HG02973 (cell line): ENCODE data around the gene CENPU.

ENCODE experiments used
- ATAC-seq: cut with Tn5 transposase; IDR thresholded peaks from one replicate; pipeline ENCODE4 v1.9.1; 2021; ENCODE audit warnings: moderate library complexity; ENCODE audit not compliant: unreplicated experiment

CENPU gene

DNA sequence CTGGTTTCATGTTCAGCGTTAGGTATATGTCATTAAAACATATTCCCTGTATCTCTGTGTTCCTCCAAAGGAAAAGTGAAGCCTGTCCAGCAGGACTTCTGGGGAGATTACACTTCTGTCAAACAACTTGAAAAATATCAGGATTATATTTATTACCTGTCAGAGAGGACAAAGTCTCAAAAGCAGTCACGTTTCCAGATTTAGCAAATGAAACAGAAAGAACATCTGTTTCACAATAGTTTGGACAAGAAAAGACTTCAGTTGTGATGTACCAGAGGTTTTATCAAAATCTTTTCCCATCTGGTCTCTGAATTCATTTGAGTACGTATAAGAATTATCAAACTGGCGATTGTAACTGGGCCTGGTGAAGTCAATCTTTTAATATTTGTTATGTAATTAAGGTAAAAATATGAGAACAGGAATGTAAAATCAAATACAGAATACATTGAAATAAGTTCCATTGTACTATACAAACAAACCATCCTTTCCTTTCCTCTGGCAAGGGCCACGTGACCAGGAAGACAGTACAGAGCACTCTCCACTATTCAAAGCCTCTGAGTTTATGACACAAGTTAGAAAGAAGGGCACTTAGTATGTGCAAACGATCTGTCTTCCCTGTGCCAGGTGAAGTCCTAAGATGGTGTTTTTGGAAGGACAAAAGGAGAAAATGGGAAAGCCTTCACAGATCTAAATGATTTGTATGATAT lies 87.8 kb downstream of the CENPU start:
- no peak for ATAC-seq

DNA sequence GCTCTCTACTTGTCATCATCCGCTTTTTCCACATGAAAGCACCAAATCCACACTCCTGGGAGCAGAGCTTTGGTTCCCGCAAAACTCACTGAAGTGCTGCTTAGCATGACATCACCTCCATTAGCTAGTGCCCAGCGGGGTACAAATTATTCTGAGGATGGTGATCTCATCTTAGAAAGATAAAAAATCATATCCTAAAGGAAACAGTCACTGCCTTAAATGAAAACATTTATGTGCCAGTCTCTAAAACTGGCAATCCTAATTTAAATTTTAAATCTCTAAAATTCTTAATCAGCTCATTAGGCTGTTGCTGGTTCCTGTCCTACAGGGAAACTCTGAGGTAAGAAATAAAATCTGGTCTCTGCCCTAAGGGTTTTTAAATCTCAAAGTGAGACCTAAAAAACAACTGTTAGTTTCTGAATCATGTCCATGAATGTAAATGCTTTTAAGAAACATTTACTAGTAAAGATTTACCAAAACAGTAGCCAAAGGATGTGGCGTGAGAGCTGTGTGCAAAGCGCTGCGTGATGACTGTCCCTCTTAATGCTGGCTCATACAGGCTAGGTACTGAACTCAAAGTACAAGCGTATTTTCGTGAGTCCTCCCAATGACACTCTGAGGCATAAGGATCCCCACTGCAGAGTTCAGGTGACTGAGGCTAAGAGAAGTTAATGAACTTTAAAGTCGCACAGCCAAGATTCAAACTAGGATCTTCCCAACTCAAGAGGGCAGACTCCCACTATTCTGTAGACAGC lies 89.2 kb downstream of the CENPU start:
- ATAC-seq = no peak
